GM04504 (cell line): Measurements from ENCODE around the gene RBM7.

Experiments
- DNase-seq: peaks from one replicate; pipeline ENCODE4 v3.0.0-alpha.2; 2012; ENCODE audit warnings: low read depth

RBM7 gene

DNA sequence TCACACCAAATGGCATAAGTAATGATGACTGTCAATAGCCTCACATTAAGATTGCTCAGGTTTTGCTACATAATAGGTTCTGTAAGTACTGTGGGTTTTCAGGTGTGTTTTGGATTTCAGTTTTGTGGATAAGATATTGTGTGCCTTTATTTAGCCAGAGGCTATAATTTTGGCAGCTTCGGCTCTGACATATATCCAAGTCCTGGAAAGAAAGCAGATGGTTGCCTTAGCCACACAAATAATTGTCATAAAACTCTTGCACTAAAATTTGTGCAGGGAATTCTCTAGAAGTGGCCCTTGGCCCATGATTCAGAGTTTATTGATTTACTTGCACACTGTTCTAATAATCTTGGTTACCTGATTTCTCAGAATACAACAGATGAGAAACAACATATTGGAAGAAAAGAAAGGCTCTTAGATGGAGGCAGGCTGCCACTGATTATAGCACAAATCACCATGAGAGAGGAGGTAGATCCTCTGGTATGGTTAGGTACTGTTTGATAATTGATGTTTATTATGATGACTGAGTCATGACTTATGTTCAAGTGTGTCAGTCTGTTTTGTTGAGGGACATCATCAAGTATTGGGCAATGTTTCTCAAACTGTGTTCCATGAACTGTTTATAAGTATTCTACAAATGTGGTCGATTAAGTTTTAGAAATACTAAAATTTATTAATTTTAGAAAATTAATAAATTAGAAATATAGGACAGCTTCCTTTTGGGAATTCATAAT lies 48.5 kb downstream of the RBM7 start:
- no peak for DNase-seq

DNA sequence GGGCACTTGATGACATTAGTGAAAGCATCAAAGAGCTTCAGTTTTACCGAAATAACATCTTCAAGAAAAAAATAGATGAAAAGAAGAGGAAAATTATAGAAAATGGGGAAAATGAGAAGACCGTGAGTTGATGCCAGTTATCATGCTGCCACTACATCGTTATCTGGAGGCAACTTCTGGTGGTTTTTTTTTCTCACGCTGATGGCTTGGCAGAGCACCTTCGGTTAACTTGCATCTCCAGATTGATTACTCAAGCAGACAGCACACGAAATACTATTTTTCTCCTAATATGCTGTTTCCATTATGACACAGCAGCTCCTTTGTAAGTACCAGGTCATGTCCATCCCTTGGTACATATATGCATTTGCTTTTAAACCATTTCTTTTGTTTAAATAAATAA lies 49.4 kb downstream of the RBM7 start:
- DNase-seq: no peak

DNA sequence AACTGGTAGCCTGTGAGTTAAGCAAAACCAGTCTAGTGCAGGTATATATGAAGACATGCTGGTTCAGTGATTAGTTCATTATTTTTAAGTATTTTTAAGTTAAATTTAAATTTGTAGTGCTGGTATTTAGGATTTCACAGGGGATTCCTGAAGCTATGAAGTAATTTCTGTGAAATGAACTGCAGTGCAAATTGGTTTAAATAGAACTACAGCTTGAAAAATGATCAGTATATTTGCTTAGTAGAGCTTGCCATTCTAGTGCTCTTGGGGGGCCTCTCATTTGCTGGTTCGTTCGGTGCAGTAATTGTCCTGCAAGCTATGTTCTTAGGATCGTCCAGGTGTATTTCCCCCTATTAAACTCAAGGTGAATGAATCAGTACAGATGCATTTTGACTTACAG lies 51.9 kb downstream of the RBM7 start:
- no peak for DNase-seq
